ENCODE measurements around the gene GPR173.

GPR173 gene, protein sequence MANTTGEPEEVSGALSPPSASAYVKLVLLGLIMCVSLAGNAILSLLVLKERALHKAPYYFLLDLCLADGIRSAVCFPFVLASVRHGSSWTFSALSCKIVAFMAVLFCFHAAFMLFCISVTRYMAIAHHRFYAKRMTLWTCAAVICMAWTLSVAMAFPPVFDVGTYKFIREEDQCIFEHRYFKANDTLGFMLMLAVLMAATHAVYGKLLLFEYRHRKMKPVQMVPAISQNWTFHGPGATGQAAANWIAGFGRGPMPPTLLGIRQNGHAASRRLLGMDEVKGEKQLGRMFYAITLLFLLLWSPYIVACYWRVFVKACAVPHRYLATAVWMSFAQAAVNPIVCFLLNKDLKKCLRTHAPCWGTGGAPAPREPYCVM

DNA sequence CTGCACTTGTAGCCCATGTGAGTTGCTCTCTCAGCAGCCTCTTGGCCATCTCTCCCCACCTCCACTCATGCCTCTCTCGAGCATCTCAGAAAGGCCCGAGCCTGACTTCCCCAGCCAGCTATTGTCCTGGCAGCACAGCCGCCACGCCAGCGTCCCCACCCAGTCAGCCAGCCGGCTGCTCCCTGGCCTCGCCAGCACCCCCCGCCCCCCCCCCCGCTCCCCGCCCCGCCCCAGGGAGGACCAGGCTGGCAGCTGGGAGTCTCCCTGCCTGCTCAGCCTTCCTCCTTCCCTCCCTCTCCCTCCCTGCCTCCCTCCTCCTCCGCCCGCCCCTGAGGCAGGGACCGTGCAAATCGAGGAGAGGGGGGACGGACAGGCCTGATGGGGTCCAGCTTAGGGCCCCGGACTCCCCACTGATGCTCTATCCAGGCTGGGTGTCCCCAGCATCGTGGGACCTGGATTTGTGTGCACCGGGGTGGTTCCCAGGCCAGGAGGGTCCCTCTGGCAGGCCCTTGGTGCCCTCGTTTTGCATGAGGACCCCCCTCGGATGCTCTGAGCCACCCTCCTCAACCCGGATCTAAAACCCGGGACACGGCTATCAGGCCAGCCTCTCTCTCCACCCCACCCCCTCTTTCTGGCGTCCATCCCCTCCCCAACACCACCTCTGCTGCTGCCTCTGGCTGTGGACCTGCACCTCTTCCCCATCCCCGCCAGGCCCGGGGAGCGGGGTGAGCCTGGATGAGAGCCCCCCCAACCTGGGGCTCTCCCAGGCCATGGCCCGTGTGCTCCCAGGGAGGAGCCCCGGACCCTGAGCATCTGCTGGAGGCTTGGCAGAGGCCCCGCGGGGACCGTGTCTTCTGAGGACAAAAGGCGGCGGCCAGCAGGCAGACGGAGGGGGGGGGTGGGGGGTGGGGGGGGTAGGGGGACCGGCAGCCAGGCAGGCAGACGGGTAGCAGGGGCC, at the start of gene GPR173:
GPR173 (plus strand) TSS at position 621 of the 958 bp plus-strand sequence. CDS start 27,833 bp downstream, outside the sequence.
- no peak for FAIRE-seq
- no peak for DNase-seq (ENCODE audit: extremely low spot score, insufficient read length, low read depth)

DNA sequence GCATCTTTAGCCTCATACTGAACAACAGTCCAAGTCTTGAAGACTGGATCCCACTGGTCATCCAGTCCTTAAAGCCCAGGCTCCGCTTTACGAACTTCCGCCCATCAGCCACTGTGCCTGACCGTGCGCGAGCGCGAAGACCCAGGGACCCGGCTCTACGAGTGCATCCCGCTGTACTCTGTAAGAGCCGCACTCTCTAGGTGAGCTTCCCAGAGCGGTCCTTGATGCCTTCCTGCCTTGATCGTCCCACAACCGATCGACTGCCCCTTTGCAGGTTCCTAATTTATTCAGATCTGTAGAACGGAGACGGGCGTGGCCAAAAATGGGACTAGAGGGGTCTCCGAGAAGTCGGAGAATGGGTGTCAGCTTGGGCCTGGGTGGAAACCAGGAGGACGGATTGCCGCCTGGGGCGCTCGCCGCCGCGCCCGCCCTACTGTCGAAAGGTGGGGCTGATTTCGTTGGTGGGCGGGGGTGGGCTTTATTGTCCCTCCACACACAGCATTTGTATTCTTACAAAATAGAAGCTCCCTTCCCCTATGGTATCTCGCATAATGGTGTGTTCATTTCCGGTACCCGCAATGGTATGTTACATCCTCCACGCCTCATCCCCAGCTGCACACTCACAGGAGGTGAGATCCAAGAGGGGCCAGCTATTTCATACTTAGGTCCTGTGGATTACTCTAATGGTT, 48.0 kb upstream of the GPR173 start:
- FAIRE-seq (no peak), DNase-seq (ENCODE audit: extremely low spot score, insufficient read length, low read depth) (no peak)

DNA sequence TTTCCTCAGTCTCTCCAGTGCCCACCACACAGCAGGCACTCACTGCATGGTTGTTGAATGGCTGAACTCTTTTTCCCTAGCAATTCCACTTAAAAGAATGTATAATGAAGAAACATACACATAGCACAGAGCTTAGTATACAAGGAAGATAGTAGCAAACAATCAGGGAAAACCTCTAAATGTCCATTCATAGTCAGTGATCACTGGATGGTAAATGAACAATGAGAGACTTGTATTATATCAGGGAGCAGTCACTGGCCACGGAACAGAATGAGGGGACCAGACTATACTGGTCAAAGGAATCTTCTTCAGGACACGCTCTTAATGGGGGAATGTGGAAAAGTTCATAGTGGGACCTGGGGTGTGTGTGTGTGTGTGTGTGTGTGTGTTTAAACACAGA, 46.6 kb upstream of the GPR173 start:
- DNase-seq (ENCODE audit: extremely low spot score, insufficient read length, low read depth), result no peak
- no peak for FAIRE-seq

DNA sequence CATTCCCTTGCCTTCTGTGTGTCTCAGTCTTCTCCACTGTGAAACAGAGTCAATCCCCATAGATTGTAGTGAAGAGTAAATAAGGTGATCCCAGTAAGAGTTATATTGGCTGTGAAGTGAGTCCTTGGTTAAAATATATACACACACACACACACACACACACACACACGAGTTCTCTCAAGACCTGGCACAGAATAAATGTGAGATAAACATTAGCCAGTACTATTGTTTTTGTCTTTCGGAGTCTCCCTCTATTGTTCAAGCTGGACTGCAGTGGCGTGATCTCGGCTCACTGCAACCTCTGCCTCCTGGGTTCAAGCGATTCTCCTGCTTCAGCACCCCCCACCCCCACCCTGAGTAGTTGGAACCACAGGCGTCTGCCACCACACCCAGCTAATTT, 45.5 kb upstream of the GPR173 start:
- FAIRE-seq (no peak), DNase-seq (ENCODE audit: extremely low spot score, insufficient read length, low read depth) (no peak)

DNA sequence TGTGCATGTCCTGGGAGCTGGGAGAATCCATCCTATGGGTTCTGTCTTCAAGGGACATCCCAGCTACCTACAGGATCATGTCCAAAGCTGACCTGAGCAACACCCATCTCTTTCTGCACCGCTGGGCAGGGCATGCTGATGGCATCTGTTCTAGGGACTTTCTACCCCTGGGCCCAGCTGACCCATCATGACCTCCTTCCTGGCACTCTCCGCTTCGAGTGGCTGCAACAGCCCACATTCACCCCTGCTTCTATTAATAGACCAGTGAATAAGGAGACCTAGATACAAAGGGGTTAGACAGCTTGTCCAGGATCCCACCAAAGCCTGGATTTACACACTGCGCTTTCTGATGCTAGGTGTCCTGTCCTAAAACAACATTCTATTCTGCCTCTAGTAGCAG, 44.6 kb upstream of the GPR173 start:
- DNase-seq (ENCODE audit: extremely low spot score, insufficient read length, low read depth) (no peak), FAIRE-seq (no peak)

DNA sequence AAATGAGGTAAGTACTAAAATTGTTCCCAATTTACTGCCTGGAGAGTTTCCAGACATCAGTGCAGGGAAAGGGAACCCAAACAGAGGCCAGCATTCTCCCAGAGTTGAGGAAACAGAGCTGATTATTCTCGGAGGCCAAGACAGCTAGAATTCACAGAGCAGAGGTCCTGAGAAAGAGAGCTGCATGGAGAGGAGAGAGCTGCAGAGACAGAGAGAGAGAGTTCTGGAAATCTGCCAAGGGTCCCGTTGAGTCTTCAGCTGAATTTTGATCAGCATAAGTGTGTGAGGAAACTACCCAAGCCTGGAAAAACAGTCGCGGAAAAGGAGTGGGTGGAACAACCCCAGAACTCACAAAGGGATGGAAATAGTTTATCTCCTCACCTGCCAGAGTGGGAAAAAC, 43.8 kb upstream of the GPR173 start:
- DNase-seq (ENCODE audit: extremely low spot score, insufficient read length, low read depth), result no peak
- no peak for FAIRE-seq

DNA sequence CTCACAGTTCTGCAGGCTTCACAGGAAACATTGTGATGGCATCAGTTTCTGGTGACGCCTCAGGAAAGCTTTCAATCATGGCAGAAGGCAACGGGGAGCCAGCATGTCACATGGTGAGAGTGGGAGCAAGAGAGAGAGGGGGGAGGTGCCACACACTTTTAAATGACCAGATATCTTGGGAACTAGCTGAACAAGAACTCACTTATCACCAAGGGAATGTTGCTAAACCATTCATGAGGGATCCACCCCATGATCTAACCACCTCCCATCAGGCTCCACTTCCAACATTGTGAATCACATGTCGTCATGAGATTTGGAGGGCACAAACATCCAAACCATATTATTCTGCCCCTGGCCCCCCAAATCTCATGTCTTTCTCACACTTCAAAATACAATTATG, 43.3 kb upstream of the GPR173 start:
- DNase-seq (ENCODE audit: extremely low spot score, insufficient read length, low read depth) (no peak), FAIRE-seq (no peak)

DNA sequence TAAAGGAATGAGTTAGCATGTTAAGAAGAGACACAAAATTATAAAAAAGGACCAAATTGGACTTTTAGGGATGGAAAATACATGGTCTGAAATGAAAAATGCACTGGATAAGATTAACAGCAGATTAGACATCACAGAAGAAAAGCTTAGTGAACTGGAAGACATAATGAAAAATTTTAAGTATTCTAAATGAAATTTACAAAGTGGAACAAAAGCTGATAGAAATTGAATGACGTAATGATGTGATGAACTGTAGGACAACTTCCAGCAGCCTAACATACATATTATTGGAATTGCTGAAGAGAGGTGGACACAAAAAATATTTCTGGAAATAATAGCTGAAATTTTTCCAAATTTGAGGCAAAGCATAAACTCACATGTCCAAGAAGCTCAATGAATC, 39.6 kb upstream of the GPR173 start:
- DNase-seq (ENCODE audit: extremely low spot score, insufficient read length, low read depth) (no peak), FAIRE-seq (no peak)

DNA sequence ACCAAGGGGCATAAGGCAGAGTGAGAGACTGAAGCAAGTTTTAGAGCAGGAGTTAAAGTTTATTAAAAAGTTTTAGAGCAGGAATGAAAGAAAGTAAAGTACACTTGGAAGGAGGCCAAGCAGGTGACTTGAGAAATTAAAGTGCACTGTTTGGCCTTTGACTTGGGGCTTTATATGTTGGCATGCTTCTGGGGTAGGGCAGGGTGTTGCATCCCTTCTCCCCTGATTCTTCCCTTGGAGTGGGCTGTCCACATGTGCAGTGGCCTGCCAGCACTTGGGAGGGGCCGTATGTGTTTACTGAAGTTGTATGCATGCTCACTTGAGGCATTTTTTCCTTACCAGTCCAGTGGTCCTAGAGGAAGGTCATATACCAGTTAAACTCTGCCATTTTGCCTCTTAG, 35.3 kb upstream of the GPR173 start:
- DNase-seq (ENCODE audit: extremely low spot score, insufficient read length, low read depth) (no peak), FAIRE-seq (no peak)

DNA sequence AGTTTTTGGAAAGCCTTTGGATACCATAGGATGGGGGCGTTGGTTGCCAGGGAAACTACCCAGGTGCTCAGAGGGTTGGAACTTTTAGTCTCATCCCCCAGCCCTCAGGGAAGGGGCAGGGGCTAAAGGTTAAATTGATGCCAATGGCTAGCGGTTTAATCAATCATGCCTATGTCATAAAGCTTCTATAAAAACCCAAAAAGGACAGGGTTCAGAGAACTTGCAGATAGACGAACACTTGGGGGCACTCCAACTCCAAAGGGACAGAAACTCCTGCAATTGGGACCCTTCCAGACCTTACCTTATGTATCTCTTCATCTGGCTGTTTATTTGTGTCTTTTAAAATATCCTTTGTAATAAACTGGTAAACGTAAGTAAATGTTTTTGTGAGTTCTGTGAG, 30.0 kb upstream of the GPR173 start:
- DNase-seq (ENCODE audit: extremely low spot score, insufficient read length, low read depth) (no peak), FAIRE-seq (no peak)

DNA sequence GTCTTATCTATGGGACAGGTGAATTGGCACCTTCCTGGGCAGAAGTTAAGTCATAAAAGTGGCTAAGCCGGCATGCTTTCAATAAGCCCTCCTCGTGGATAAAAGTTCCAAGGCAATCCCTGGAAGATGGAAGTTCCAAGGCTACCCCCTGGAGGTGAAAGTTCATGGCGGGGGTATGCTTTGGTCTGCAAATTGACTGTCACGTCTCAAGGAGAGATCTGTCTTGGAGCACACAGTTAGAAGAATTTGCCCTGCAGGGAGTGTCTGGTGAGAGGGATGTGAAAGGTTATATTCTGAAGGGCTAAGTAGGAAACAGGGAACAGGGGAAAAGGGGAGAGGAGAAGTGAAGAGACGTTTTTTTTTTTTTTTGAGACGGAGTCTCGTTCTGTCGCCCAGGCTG, 26.2 kb upstream of the GPR173 start:
- no peak for DNase-seq (ENCODE audit: extremely low spot score, insufficient read length, low read depth)
- no peak for FAIRE-seq

DNA sequence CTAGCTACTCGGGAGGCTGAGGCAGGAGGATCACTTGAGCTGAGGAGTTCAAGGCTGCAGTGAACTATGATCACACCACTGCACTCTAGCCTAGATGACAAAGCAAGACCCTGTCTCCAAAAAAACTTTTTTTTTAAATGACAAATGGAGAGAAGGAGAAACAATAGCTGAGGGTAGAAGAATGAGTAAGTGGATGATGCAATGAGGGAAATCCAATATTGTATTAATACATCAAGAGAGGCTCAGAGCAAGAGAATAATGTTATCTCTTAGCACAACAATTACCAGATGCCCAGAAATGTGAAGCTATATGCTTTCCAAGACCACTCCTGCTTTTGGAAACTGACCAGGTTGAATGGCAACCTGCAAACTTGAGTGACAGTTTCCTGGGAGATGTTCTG, 19.9 kb upstream of the GPR173 start:
- no peak for FAIRE-seq
- no peak for DNase-seq (ENCODE audit: extremely low spot score, insufficient read length, low read depth)

DNA sequence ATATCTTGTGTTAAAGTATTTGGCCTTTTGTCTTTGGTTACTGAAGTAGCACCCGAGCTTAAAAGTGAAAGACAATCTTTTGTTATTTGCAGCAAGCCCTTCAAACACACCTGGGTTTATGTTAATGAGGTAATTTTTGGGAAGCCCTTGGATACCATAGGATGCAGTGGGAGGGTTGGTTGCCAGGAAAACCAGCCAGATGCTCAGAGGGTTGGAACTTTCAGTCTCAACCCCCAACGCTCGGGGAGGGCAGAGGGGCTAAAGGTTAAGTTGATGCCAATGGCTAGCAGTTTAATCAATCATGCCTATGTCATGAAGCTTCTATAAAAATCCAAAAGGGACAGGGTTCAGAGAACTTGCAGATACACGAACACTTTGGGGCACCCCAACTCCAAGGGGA, 17.2 kb upstream of the GPR173 start:
- FAIRE-seq, result no peak

DNA sequence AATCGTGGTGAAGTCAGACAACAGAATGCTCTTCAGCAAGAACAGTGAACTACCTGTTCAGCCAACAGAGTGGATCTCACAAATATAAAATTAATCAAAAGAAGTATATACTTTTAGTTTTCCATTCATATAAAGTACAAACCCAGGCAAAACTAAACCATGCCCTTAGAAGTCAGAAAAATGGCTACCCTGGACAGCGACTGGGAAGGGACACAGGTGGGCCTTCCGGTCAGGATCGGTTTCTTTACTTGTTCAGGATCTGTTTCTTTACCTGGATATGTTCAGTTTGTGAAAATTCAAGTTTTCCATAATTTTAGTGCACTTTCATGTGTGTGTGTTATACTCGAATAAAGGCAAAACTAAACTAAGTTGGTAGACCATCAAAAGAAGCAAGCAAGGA, 12.4 kb upstream of the GPR173 start:
- DNase-seq (ENCODE audit: extremely low spot score, insufficient read length, low read depth), result no peak

More for the DNA sequence above, 17.2 kb upstream of the GPR173 start:
- no peak for DNase-seq (ENCODE audit: extremely low spot score, insufficient read length, low read depth)

DNA sequence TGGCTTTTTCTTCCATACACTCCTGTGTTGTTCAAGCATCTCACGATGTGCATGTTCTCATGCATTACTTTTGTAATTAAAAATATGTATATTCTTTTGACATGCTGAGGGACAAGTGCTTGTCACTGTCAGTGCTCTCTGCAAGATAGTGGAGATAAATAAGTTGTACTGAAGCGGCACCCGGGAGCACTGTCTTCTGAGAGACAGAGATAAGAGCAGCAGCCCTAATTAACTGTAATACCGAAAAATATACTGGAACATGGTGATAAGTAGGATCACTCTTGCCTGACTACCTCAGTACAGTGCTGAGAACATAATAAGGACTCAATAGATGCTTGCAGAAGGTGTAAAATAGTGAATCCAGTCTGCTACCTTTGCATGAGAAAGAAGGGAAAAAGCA, 9.4 kb upstream of the GPR173 start:
- no peak for DNase-seq (ENCODE audit: extremely low spot score, insufficient read length, low read depth)
- FAIRE-seq, result no peak

More for the DNA sequence above, 12.4 kb upstream of the GPR173 start:
- no peak for FAIRE-seq

DNA sequence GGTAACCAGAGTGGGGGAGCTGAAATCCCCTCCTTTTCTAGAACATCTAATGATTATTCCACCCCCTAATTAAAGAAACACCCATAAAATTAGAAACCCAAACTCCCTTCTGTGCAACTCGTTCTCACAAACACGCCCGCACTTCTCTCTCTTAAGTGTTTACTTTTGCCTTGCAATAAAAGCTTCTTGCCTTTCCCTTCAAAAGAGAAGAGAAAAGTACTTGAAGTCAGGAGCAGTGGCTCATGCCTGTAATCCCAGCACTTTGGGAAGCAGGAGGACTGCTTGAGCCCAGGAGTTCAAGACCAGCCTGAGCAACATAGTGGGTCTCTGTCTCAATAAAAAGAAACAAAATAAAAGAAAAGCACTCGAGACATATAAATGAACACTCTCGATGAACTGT, 3.6 kb upstream of the GPR173 start:
- no peak for FAIRE-seq
- DNase-seq (ENCODE audit: extremely low spot score, insufficient read length, low read depth), result no peak

DNA sequence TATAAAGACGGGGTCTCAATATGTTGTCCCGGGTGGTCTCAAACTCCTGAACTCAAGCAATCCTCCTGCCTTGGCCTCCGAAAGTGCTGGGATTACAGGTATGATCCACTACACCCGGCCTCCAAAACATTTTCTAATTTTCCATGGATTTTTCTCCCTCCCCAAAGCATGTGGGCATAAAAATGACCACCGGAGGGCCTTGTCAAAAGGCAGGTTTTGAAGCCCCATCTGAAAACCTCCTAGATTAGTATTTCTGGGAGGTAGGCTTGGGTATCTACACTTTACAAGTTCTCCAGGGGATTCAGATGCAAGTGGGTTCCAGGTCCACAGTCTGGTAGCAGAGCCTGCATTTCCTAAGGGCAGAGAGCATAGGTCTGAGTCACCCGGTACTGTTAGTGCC, 1.4 kb upstream of the GPR173 start:
- DNase-seq (ENCODE audit: extremely low spot score, insufficient read length, low read depth), result no peak
- no peak for FAIRE-seq

DNA sequence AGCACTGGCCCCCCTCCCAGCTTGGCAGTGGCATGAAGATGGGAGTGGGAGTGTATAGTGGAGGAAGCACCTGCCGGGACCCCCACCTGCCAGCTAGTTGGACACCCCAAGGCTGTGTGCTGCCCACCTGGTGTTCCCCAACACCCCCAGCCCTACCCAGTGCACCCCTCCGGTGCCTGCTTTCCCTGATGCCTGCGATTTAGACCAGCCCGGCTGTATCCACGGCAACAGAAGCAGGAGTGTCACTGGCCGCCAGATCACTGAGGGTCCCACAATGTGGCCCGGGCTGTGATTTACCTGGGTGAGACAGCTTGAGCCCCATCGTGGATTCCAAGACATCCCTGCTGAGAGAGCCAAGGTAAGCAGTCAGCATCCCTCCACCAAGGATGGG, 533 bp downstream of the GPR173 start:
- DNase-seq (ENCODE audit: extremely low spot score, insufficient read length, low read depth) (no peak), FAIRE-seq (no peak)

DNA sequence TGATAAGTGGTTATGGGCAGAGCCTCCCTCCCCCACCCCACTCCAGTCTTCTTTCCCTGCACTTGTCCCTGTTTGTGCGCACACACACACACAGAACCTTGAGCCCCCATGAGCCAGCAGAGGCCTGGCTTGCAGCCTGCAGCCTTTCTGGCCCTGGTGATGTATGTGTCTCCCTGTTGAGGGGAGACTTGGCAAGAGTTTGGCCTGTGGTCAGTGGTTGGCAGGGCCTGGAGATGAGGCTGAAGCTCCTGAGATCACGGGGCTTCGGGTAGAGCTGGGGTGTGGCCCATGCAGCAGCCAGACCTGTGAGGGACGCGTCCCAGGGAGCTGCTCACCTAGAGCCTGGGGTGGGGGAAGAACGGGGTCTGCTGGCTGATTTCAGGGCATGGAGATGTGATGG, 2.3 kb downstream of the GPR173 start:
- no peak for DNase-seq (ENCODE audit: extremely low spot score, insufficient read length, low read depth)
- FAIRE-seq, result no peak

DNA sequence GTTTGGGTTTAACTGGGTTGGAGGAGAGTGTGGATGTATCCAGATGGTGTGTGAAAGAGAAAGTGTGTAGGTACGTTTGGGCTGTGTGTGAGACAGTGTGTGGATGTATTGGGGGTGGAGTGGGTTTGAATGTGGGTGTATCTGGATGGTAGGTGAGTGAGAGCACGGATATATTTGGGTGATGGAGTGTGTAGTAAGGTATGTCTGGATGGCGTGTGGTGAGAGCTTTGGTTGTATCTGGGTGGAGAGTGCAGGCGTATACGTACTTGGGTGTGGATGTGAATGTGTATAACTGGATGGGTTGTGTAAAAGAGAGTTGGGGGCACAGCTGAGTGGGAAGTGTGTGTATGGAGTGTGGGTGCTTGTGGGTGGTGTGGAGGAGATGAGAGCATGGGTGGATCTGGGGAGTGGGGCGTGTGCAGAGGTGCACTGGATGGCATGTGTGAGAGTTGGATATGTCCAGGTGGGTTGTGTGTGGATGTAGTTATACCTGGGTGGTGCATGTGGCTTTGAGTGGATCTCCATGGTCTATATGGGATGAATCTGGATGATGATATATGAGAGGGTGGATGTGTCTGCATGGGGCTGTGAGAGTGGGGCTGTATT, 6.8 kb downstream of the GPR173 start:
- FAIRE-seq (no peak), DNase-seq (ENCODE audit: extremely low spot score, insufficient read length, low read depth) (no peak)

All from GM18507 (cell line).